GM19467 (cell line): ENCODE results near the gene TLE4.

Experiments used
- ATAC-seq: cut with Tn5 transposase; IDR thresholded peaks from one replicate; pipeline ENCODE4 v1.9.1; 2021; ENCODE audit warnings: mild to moderate bottlenecking, moderate library complexity; ENCODE audit not compliant: unreplicated experiment

Gene TLE4

GRCh38 chr9:79765466-79765865, 193.7 kb downstream of the TLE4 start:
- no peak for ATAC-seq

GRCh38 chr9:79766091-79766490, 194.3 kb downstream of the TLE4 start:
- no peak for ATAC-seq

DNA sequence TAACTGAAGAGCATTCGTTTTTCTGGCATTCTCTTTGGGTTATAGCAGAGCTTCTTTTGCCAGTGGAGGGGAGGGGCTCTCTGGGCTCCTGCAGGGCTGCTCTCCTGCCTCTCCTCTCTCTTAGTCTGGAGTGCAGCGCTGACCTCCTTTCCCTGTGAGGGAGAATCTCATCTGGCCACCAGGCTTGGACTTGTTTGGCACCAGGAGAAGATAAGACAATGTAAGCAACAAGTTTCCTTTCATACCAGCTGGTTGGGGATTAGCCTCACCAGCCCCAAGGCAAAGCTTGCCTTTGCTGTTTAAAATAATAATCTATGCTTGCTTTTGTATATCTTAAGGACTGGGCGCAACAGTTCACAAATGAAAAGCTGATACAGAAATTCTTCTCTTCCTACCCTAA, 196.4 kb downstream of the TLE4 start:
- no peak for ATAC-seq

DNA sequence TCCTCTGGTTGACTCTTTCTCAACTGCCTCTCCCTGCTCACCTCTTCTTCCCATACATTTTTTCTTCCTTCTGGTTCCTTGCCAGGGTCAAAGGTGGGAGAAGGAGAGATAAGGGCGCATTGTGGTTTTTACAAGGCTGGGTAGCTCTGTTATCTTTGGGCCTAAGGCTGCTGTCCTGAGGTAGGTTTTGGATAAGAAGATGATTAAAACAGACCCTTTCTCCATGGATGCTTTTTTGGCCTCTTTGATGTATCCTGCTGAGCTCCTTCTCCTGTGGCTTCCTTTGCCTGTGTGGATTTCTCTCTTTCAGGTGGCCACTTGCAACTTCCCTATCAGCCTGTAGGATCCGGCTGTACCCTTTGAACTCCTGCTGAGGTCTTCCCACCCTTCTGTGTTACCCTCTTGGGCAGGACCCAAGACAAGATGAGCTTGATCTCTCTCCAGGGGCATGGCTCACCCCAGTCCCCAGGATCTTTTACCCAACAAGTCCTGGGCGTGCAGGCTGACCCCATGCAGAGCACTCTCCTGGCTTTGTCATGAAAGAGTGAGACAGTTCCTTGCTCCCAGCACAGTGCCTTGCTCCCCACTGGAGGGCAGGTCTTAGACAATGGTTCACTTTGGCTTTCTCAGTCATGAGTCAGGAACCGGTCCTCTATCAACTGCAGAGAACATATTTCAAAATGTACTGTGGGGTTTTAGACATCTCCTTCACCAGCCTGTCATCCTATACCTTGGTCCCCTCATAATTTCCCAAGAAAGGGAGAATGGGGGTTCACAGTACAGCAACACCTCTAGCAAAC, 197.9 kb downstream of the TLE4 start:
- ATAC-seq = no peak

- ATAC-seq = no peak
Observed at GRCh38 chr9:79774356-79774755, 202.6 kb downstream of the TLE4 start.
